ENCODE measurements around the gene ASPN.
"Not testable (repeated sequence)": the region's sequence is repeated elsewhere in the genome, so short reads cannot be mapped to it uniquely, and the experiment has no call there.

The ASPN gene

DNA sequence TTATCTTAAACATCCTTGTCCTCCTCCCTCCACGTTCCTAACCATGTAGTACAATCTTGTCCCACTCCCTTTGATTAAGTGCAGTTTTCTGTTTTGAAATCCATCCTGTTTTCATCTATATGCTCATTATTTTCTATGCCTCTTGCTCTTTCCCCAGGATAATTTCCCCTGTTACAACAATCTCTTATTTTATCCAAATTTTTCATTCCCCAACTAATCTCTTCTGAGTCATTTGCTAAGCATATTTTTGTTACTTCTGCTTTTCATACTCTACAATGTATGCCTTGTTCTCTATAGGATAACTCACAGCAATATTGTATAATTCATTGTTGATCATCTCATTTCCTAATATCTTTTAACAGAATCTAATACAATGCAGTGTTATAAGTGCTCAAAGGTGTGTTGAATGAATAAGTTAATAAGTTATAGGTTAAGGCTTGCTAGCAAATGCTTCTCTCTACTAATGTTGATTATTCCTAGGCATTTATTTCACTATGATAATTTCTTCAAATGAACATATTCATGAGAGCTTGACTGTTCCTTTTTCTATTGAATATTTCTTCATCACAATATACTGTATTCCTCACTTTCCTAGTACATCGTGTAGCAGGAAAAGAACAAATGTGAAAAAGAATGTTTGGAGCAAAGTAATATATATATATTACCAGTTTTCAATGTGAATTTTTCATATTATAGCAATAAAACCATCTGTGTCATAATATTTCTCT, 59.5 kb downstream of the ASPN start:
- Histone ChIP-seq H3K36me3 (ENCODE audit: insufficient read depth, low read length) (no peaks in the 10 kb centered on the region), H2AFZ (ENCODE audit: low read length, unreplicated experiment) (no peak overlapping the region), H3K27me3 (ENCODE audit: insufficient read depth, low read length) (no peaks in the 10 kb centered on the region), H3K4me3 (ENCODE audit: low read depth, low read length) (no peak overlapping the region), H3K79me2 (ENCODE audit: control insufficient read depth, insufficient read depth, low read length, unreplicated experiment) (no peaks in the 10 kb centered on the region), H3K27ac (ENCODE audit: low read depth, low read length) (no peak overlapping the region), H3K4me1 (ENCODE audit: control insufficient read depth, insufficient read depth, low read length, unreplicated experiment) (peaks cover 5% of the 10 kb centered on the region)

DNA sequence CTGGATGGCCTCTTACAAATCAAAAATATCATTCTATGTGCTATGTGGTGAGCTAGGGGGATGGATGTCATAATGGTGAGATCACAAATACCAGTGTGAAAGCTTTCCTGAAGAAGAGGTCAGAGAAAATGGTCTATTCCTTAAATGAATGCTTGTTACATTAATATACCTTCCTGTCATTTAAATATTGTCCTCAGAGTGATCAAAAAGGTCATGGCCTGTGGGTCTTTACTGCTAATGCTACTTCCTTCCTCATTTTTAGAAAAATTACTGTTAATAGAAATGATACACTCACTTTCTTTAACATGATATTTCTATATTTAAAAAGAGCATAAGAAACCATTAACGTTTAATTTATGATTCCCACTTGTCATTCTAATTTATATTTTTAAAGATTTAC, 67.7 kb downstream of the ASPN start:
- H3K79me2 ChIP-seq (ENCODE audit: control insufficient read depth, insufficient read depth, low read length, unreplicated experiment): no peaks in the 10 kb centered on the region
- no peaks in the 10 kb centered on the region for H3K36me3 ChIP-seq (ENCODE audit: insufficient read depth, low read length)
- no peak overlapping the region for H2AFZ ChIP-seq (ENCODE audit: low read length, unreplicated experiment)
- H3K27ac ChIP-seq (ENCODE audit: low read depth, low read length): no peak overlapping the region
- peaks cover 12% of the 10 kb centered on the region for H3K4me1 ChIP-seq (ENCODE audit: control insufficient read depth, insufficient read depth, low read length, unreplicated experiment)
- no peak overlapping the region for H3K4me3 ChIP-seq (ENCODE audit: low read depth, low read length)
- H3K27me3 ChIP-seq (ENCODE audit: insufficient read depth, low read length): no peaks in the 10 kb centered on the region

DNA sequence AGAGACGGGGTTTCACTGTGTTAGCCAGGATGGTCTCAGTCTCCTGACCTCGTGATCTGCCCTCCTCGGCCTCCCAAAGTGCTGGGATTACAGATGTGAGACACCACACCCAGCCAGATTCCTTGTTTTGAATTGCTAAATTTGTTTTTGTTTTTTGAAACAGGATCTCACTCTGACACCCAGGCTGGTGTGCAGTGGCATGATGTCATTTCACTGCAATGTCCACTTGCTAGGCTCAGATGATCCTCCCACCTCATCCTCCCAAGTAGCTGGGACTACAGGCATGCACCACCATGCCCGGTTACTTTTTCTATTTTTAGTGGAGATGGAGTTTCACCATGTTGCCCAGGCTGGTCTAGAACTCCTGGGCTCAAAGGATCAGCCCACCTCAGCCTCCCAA, 71.1 kb downstream of the ASPN start:
- H3K27me3 ChIP-seq (ENCODE audit: insufficient read depth, low read length); H2AFZ ChIP-seq (ENCODE audit: low read length, unreplicated experiment); H3K27ac ChIP-seq (ENCODE audit: low read depth, low read length); H3K79me2 ChIP-seq (ENCODE audit: control insufficient read depth, insufficient read depth, low read length, unreplicated experiment); H3K36me3 ChIP-seq (ENCODE audit: insufficient read depth, low read length); H3K4me3 ChIP-seq (ENCODE audit: low read depth, low read length): not testable (repeated sequence)
- H3K4me1 ChIP-seq (ENCODE audit: control insufficient read depth, insufficient read depth, low read length, unreplicated experiment): peaks cover 12% of the 10 kb centered on the region

DNA sequence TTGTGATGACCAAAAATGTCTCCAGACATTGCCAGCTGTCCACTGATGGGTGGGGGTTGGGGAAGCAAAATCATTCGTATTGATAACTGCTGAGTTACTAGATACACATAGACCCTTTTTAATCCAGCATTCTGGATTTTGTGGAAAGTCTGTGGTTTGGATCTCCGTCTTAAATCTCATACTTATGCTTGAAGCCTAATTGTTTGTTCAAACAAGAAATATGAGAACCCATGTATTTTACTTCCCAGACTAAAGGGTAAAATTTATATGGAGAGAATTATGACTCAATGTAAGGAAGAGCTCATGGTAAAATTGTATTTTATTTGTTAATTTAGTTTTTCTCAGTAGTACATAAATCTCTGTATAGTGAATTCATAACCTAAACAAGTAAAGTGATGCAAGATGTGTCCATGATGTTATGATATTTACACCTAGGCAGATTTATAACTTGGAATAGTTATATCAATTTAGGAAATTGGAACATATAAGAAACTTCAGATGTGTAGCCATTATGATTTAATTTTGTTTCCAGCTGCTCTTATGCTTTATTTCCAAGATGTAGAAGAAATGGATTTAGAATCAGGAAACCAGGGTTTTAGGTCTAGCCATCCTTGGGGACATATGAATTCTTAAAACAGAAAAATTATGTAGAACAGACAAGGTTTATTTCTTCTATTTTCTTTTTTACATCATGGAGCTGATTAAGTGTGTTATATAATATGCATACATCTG, 73.4 kb downstream of the ASPN start:
- Histone ChIP-seq H3K36me3 (ENCODE audit: insufficient read depth, low read length) (no peaks in the 10 kb centered on the region), H3K79me2 (ENCODE audit: control insufficient read depth, insufficient read depth, low read length, unreplicated experiment) (no peaks in the 10 kb centered on the region), H3K27ac (ENCODE audit: low read depth, low read length) (no peak overlapping the region), H2AFZ (ENCODE audit: low read length, unreplicated experiment) (no peak overlapping the region), H3K4me3 (ENCODE audit: low read depth, low read length) (no peak overlapping the region), H3K4me1 (ENCODE audit: control insufficient read depth, insufficient read depth, low read length, unreplicated experiment) (peaks cover 19% of the 10 kb centered on the region), H3K27me3 (ENCODE audit: insufficient read depth, low read length) (no peaks in the 10 kb centered on the region)

DNA sequence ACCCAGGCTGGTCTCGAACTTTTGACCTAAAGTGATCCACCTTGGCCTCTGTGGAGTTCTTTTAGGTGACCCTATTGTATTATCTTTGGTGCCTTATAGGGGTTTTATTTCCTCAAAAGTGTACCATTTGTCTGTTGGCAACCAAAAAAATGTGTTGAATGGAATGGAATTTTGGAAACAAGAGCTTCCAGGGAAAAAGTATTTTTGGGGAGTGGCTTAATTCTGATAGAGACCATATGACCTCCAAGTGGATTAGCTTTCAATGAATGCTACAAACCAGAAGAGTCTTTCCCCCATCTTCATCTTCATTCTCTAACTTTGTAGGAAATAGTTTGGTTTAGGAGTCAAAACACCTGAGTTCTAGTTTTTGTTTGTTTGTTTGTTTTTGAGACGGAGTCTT, 74.5 kb downstream of the ASPN start:
- peaks cover 19% of the 10 kb centered on the region for H3K4me1 ChIP-seq (ENCODE audit: control insufficient read depth, insufficient read depth, low read length, unreplicated experiment)
- no peak overlapping the region for H3K27ac ChIP-seq (ENCODE audit: low read depth, low read length)
- no peaks in the 10 kb centered on the region for H3K27me3 ChIP-seq (ENCODE audit: insufficient read depth, low read length)
- H3K36me3 ChIP-seq (ENCODE audit: insufficient read depth, low read length): no peaks in the 10 kb centered on the region
- H3K4me3 ChIP-seq (ENCODE audit: low read depth, low read length): no peak overlapping the region
- H3K79me2 ChIP-seq (ENCODE audit: control insufficient read depth, insufficient read depth, low read length, unreplicated experiment): no peaks in the 10 kb centered on the region
- H2AFZ ChIP-seq (ENCODE audit: low read length, unreplicated experiment): no peak overlapping the region

DNA sequence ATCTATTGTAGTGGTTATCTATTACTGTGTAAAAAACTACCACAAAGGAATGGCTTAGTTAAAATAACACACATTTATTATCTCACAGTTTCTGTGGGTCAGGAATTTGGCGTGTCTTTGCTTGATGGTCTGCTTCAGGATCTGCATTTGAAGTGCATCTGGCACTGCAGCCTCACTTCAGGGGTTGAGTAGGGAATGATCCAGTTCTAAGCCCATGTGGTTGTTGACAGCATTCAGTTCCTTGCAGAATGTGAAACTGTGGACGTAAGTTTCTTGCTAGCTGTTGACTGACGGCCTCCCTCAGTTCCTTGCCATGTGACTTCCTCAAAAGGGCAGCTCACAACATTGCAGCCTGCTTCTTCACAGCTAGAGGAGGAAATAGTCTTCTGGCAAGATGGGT, 75.8 kb downstream of the ASPN start:
- Histone ChIP-seq H3K4me1 (ENCODE audit: control insufficient read depth, insufficient read depth, low read length, unreplicated experiment) (peaks cover 19% of the 10 kb centered on the region), H3K27me3 (ENCODE audit: insufficient read depth, low read length) (no peaks in the 10 kb centered on the region), H2AFZ (ENCODE audit: low read length, unreplicated experiment) (no peak overlapping the region), H3K79me2 (ENCODE audit: control insufficient read depth, insufficient read depth, low read length, unreplicated experiment) (no peaks in the 10 kb centered on the region), H3K4me3 (ENCODE audit: low read depth, low read length) (no peak overlapping the region), H3K27ac (ENCODE audit: low read depth, low read length) (no peak overlapping the region), H3K36me3 (ENCODE audit: insufficient read depth, low read length) (no peaks in the 10 kb centered on the region)

All from ACC112 (cell line).